Measurements from ENCODE around the gene PAWR. TPM values are rescaled to one million over a fixed set of nuclear protein-coding genes. Genes with fewer than 3 reads are reported as not detected.

The PAWR gene
- total and polyA plus RNA-seq, 2 donors (not counting 3 experiments of a cell fraction or from before 2014, with no cell fraction given) = 18.3 to 154 TPM

DNA sequence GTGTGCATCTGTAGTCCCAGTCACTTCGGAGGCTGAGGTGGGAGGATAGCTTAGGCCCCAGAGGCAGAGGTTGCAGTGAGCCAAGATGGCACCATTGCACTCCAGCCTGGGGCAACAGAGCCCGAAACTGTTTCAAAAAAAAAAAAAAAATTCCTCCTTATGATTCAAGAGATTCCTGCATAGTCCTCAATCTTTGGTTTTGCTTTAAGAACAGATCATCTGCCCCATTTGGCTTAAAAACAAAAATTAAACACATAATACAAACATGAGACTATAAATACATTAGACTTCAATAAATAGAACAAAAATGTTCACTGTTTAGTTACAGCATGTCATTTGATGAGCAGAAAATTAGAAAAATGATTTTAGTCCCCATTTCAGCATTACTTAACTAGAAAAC lies 131.2 kb downstream of the PAWR start:
- H3K27me3 ChIP-seq (ENCODE audit: control insufficient read depth in 2 of 2, insufficient read depth in 2 of 2, low read length in 2 of 2) = no peaks in the 10 kb centered on the region
- dilution Hi-C loops (cut with MboI; ENCODE audit: extremely low pct_ligation_motif_present, low sequenced_read_pairs) = no loop called here
- DNase-seq (ENCODE audit: low read depth, low spot score) (no peak), FAIRE-seq (no peak)
- H3K27ac ChIP-seq (ENCODE audit: insufficient read depth, low read depth, low read length) = no peak overlapping the region
- no peaks in the 10 kb centered on the region for H3K79me2 ChIP-seq (ENCODE audit: control insufficient read depth, insufficient read depth, low read length)
- no TSS peak for BruUV-seq (replicated peaks)
- no peak overlapping the region for H2AFZ ChIP-seq (ENCODE audit: low read depth, low read length)
- peaks cover 50% of the 10 kb centered on the region for H3K4me1 ChIP-seq (ENCODE audit: control insufficient read depth, extremely low read depth, insufficient read depth, low read length)
- H3K36me3 ChIP-seq (ENCODE audit: control insufficient read depth in 2 of 2, extremely low read depth in 1 of 2, insufficient read depth in 2 of 2, low read length in 2 of 2) = peaks cover 0 to 2% of the 10 kb centered on the region in 2 experiments
- H4K20me1 ChIP-seq (replicated peaks; ENCODE audit: control insufficient read depth, extremely low read depth, insufficient read depth, low read length) = no peaks in the 10 kb centered on the region
- CTCF ChIA-PET = interaction anchor here (2.0 kb wide), 1 partner anchor 628 kb away, joined by 5 read pairs; no protein-coding TSS in a partner anchor
- no peak overlapping the region for H3K4me3 ChIP-seq (replicated peaks in 1 of 3; ENCODE audit: insufficient read depth in 1 of 3, low read depth in 1 of 3, low read length in 3 of 3)
- POLR2A ChIA-PET = no interaction called here
- intact Hi-C loops (cut with micrococcal nuclease) = loop anchor here (10.0 kb wide), 1 partner anchor 285 kb away; no protein-coding TSS in a partner anchor
- peaks cover 3% of the 10 kb centered on the region for H3K9me3 ChIP-seq (replicated peaks; ENCODE audit: control insufficient read depth, insufficient read depth, low read length)
- no peak overlapping the region for H3K4me2 ChIP-seq (ENCODE audit: insufficient read depth, low read length)
- H3K9ac ChIP-seq (replicated peaks; ENCODE audit: extremely low read depth, insufficient read depth, low read length) = no peak overlapping the region
- H3K9me1 ChIP-seq (replicated peaks; ENCODE audit: control insufficient read depth, extremely low read depth, insufficient read depth, low read length) = no peaks in the 10 kb centered on the region
- no peak for TF ChIP-seq JUN (IDR thresholded peaks at IDR 0.05; ENCODE audit: borderline replicate concordance, insufficient read depth, insufficient read length, low read depth)
- no peak for TF ChIP-seq POLR2A (IDR thresholded peaks at IDR 0.05; ENCODE audit: low read depth, low read length)
- TF ChIP-seq, protein P1, sequence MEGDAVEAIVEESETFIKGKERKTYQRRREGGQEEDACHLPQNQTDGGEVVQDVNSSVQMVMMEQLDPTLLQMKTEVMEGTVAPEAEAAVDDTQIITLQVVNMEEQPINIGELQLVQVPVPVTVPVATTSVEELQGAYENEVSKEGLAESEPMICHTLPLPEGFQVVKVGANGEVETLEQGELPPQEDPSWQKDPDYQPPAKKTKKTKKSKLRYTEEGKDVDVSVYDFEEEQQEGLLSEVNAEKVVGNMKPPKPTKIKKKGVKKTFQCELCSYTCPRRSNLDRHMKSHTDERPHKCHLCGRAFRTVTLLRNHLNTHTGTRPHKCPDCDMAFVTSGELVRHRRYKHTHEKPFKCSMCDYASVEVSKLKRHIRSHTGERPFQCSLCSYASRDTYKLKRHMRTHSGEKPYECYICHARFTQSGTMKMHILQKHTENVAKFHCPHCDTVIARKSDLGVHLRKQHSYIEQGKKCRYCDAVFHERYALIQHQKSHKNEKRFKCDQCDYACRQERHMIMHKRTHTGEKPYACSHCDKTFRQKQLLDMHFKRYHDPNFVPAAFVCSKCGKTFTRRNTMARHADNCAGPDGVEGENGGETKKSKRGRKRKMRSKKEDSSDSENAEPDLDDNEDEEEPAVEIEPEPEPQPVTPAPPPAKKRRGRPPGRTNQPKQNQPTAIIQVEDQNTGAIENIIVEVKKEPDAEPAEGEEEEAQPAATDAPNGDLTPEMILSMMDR (IDR thresholded peaks at IDR 0.05; ENCODE audit: extremely low read depth in 1 of 2, insufficient read depth in 1 of 2, low read depth in 1 of 2, low read length in 2 of 2) = no peak
- no peak for TF ChIP-seq POLR2AphosphoS5 (IDR thresholded peaks at IDR 0.05; ENCODE audit: insufficient read depth, low read depth, low read length)
- TF ChIP-seq FOS (IDR thresholded peaks at IDR 0.05; ENCODE audit: borderline replicate concordance, insufficient read depth, low read length) = no peak
- no peak for TF ChIP-seq EZH2 (IDR thresholded peaks at IDR 0.05; ENCODE audit: borderline replicate concordance, low read depth, low read length, severe bottlenecking)
- TF ChIP-seq GATA2 (IDR thresholded peaks at IDR 0.05; ENCODE audit: insufficient read depth, insufficient read length, low read depth, low read length) = no peak
- TF ChIP-seq MYC (IDR thresholded peaks at IDR 0.05; ENCODE audit: low read depth, low read length) = no peak
- TF ChIP-seq, protein P2, sequence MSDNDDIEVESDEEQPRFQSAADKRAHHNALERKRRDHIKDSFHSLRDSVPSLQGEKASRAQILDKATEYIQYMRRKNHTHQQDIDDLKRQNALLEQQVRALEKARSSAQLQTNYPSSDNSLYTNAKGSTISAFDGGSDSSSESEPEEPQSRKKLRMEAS (IDR thresholded peaks at IDR 0.05; ENCODE audit: insufficient read depth, insufficient read length) = no peak

Measured in endothelial cell of umbilical vein (primary cell).